Loucy (cell line): ENCODE data around the gene LAMA5.

Experiments
- EZH2phosphoT487 ChIP-seq: fragments of 200-600 bp; IDR thresholded peaks from 2 replicates; pipeline ENCODE4 v1.6.1; 2018; ENCODE audit warnings: antibody characterized with exemption, mild to moderate bottlenecking, moderate library complexity, borderline replicate concordance
- TF ChIP-seq, protein P1 (sequence below): fragments of 200-600 bp; sonication (generic); conservative IDR thresholded peaks from 2 replicates; pipeline ENCODE4 v1.5.1; 2014; ENCODE audit warnings: mild to moderate bottlenecking, antibody characterized with exemption, low read length

- TF ChIP-seq, protein P1, sequence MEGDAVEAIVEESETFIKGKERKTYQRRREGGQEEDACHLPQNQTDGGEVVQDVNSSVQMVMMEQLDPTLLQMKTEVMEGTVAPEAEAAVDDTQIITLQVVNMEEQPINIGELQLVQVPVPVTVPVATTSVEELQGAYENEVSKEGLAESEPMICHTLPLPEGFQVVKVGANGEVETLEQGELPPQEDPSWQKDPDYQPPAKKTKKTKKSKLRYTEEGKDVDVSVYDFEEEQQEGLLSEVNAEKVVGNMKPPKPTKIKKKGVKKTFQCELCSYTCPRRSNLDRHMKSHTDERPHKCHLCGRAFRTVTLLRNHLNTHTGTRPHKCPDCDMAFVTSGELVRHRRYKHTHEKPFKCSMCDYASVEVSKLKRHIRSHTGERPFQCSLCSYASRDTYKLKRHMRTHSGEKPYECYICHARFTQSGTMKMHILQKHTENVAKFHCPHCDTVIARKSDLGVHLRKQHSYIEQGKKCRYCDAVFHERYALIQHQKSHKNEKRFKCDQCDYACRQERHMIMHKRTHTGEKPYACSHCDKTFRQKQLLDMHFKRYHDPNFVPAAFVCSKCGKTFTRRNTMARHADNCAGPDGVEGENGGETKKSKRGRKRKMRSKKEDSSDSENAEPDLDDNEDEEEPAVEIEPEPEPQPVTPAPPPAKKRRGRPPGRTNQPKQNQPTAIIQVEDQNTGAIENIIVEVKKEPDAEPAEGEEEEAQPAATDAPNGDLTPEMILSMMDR, result no peak
- TF ChIP-seq EZH2phosphoT487, result no peak
Observed at GRCh38 chr20:62415354-62416111, 48.4 kb upstream of the LAMA5 start.
